ENCODE data around the gene SLC22A31.
"Not testable (repeated sequence)": the region's sequence is repeated elsewhere in the genome, so short reads cannot be mapped to it uniquely, and the experiment has no call there.

The SLC22A31 gene

GRCh38 chr16:89167425-89167941 lies 32.9 kb downstream of the SLC22A31 start:
- DNase-seq = peak in 52 of 56 donors; percentile 4 to 83 (median 53)

GRCh38 chr16:89166696-89167424 lies 33.5 kb downstream of the SLC22A31 start:
- no peak for DNase-seq

- DNase-seq = not testable (repeated sequence)
Measured at GRCh38 chr16:89165681-89165979, 34.7 kb downstream of the SLC22A31 start.

- no peak for DNase-seq
Measured at GRCh38 chr16:89164847-89165680, 35.3 kb downstream of the SLC22A31 start.

GRCh38 chr16:89164436-89164835 lies 35.9 kb downstream of the SLC22A31 start:
- no peak for DNase-seq

GRCh38 chr16:89163297-89163696 lies 37.0 kb downstream of the SLC22A31 start:
- DNase-seq = no peak

- peak in 1 of 56 donors; percentile 73 for DNase-seq
Measured at GRCh38 chr16:89161763-89162713, 38.3 kb downstream of the SLC22A31 start.

GRCh38 chr16:89160977-89161701 lies 39.2 kb downstream of the SLC22A31 start:
- peak in 1 of 56 donors; percentile 74 for DNase-seq

- no peak for DNase-seq
Measured at GRCh38 chr16:89159850-89160354, 40.4 kb downstream of the SLC22A31 start.

GRCh38 chr16:89159066-89159849 lies 41.1 kb downstream of the SLC22A31 start:
- DNase-seq = no peak

GRCh38 chr16:89157778-89158177 lies 42.6 kb downstream of the SLC22A31 start:
- peak in 1 of 56 donors; percentile 52 for DNase-seq

GRCh38 chr16:89156740-89157645 lies 43.3 kb downstream of the SLC22A31 start:
- no peak for DNase-seq

- peak in 9 of 56 donors; percentile 13 to 58 (median 20) for DNase-seq
Measured at GRCh38 chr16:89155851-89156739, 44.2 kb downstream of the SLC22A31 start.

GRCh38 chr16:89155184-89155679 lies 45.1 kb downstream of the SLC22A31 start:
- DNase-seq = peak in 9 of 56 donors; percentile 7 to 73 (median 23)

- no peak for DNase-seq
Measured at GRCh38 chr16:89154390-89155183, 45.8 kb downstream of the SLC22A31 start.

- no peak for DNase-seq
Measured at GRCh38 chr16:89153848-89154271, 46.5 kb downstream of the SLC22A31 start.
